ENCODE results near the gene MAP1B.

MAP1B gene

DNA sequence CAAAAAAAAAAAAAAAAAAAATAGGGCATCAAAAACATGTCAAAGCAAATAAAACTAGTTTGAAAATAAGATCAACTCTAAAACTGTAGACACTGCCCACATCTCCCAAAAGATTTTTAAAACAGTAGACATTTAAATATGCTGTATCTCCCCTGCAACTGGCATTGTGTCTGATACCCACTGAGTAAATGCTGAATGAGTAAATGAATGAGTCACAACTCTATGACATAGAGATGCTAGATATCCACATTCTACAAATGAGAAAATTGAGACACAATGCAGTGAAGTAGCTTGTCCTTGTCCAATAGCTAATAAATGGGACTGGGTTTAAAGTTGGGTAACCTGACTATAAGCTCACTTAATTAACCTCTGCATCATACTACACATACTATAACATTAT lies 14.1 kb upstream of the MAP1B start:
- no peaks in the 10 kb centered on the region for H3K4me1 ChIP-seq (ENCODE audit: insufficient read depth, low read length, severe bottlenecking)
- no peaks in the 10 kb centered on the region for H3K27me3 ChIP-seq (ENCODE audit: insufficient read depth, low read length)
- no peak overlapping the region for H3K4me2 ChIP-seq (ENCODE audit: low read length)
- no peaks in the 10 kb centered on the region for H4K20me1 ChIP-seq (ENCODE audit: insufficient read depth, low read length)
- no peaks in the 10 kb centered on the region for H3K79me2 ChIP-seq (ENCODE audit: insufficient read depth, low read length)
- TF ChIP-seq, protein P1, sequence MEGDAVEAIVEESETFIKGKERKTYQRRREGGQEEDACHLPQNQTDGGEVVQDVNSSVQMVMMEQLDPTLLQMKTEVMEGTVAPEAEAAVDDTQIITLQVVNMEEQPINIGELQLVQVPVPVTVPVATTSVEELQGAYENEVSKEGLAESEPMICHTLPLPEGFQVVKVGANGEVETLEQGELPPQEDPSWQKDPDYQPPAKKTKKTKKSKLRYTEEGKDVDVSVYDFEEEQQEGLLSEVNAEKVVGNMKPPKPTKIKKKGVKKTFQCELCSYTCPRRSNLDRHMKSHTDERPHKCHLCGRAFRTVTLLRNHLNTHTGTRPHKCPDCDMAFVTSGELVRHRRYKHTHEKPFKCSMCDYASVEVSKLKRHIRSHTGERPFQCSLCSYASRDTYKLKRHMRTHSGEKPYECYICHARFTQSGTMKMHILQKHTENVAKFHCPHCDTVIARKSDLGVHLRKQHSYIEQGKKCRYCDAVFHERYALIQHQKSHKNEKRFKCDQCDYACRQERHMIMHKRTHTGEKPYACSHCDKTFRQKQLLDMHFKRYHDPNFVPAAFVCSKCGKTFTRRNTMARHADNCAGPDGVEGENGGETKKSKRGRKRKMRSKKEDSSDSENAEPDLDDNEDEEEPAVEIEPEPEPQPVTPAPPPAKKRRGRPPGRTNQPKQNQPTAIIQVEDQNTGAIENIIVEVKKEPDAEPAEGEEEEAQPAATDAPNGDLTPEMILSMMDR (IDR thresholded peaks at IDR 0.05; ENCODE audit: low read length): no peak
- TF ChIP-seq EZH2 (IDR thresholded peaks at IDR 0.05; ENCODE audit: borderline replicate concordance, low read length): no peak
- no peaks in the 10 kb centered on the region for H3K36me3 ChIP-seq (ENCODE audit: insufficient read depth, low read length)
- no peak overlapping the region for H2AFZ ChIP-seq (ENCODE audit: low read length)
- H3K9me3 ChIP-seq (ENCODE audit: low read length): no peaks in the 10 kb centered on the region
- H3K9me2 ChIP-seq (ENCODE audit: low read depth, low read length): no peaks in the 10 kb centered on the region
- H3K9ac ChIP-seq (ENCODE audit: low read length): no peak overlapping the region
- H3K27ac ChIP-seq (ENCODE audit: low read depth, low read length, poor library complexity, severe bottlenecking): no peak overlapping the region
- H3K4me3 ChIP-seq (ENCODE audit: low read depth, low read length, poor library complexity, severe bottlenecking): no peak overlapping the region
- no peaks in the 10 kb centered on the region for H3F3A ChIP-seq (ENCODE audit: insufficient read depth, low read length)

- Histone ChIP-seq H3K9me2 (ENCODE audit: low read depth, low read length) (no peaks in the 10 kb centered on the region), H3K9ac (ENCODE audit: low read length) (no peak overlapping the region), H3K9me3 (ENCODE audit: low read length) (no peaks in the 10 kb centered on the region), H4K20me1 (ENCODE audit: insufficient read depth, low read length) (no peaks in the 10 kb centered on the region), H3K79me2 (ENCODE audit: insufficient read depth, low read length) (no peaks in the 10 kb centered on the region), H3K27ac (ENCODE audit: low read depth, low read length, poor library complexity, severe bottlenecking) (no peak overlapping the region), H3K27me3 (ENCODE audit: insufficient read depth, low read length) (no peaks in the 10 kb centered on the region), H3K4me1 (ENCODE audit: insufficient read depth, low read length, severe bottlenecking) (no peaks in the 10 kb centered on the region), H3K4me2 (ENCODE audit: low read length) (no peak overlapping the region), H3F3A (ENCODE audit: insufficient read depth, low read length) (no peaks in the 10 kb centered on the region), H2AFZ (ENCODE audit: low read length) (no peak overlapping the region), H3K4me3 (ENCODE audit: low read depth, low read length, poor library complexity, severe bottlenecking) (no peak overlapping the region), H3K36me3 (ENCODE audit: insufficient read depth, low read length) (no peaks in the 10 kb centered on the region)
- TF ChIP-seq, protein P1 (IDR thresholded peaks at IDR 0.05; ENCODE audit: low read length): no peak
- no peak for TF ChIP-seq EZH2 (IDR thresholded peaks at IDR 0.05; ENCODE audit: borderline replicate concordance, low read length)
Observed at GRCh38 chr5:72093824-72094223, 13.5 kb upstream of the MAP1B start.

- H3K9ac ChIP-seq (ENCODE audit: low read length): no peak overlapping the region
- H4K20me1 ChIP-seq (ENCODE audit: insufficient read depth, low read length): no peaks in the 10 kb centered on the region
- no peaks in the 10 kb centered on the region for H3K9me3 ChIP-seq (ENCODE audit: low read length)
- H3F3A ChIP-seq (ENCODE audit: insufficient read depth, low read length): no peaks in the 10 kb centered on the region
- TF ChIP-seq, protein P1 (IDR thresholded peaks at IDR 0.05; ENCODE audit: low read length): no peak
- TF ChIP-seq EZH2 (IDR thresholded peaks at IDR 0.05; ENCODE audit: borderline replicate concordance, low read length): no peak
- no peak overlapping the region for H3K4me2 ChIP-seq (ENCODE audit: low read length)
- H3K9me2 ChIP-seq (ENCODE audit: low read depth, low read length): no peaks in the 10 kb centered on the region
- no peaks in the 10 kb centered on the region for H3K27me3 ChIP-seq (ENCODE audit: insufficient read depth, low read length)
- no peak overlapping the region for H3K27ac ChIP-seq (ENCODE audit: low read depth, low read length, poor library complexity, severe bottlenecking)
- H3K4me1 ChIP-seq (ENCODE audit: insufficient read depth, low read length, severe bottlenecking): no peaks in the 10 kb centered on the region
- no peaks in the 10 kb centered on the region for H3K79me2 ChIP-seq (ENCODE audit: insufficient read depth, low read length)
- H3K4me3 ChIP-seq (ENCODE audit: low read depth, low read length, poor library complexity, severe bottlenecking): no peak overlapping the region
- no peak overlapping the region for H2AFZ ChIP-seq (ENCODE audit: low read length)
- no peaks in the 10 kb centered on the region for H3K36me3 ChIP-seq (ENCODE audit: insufficient read depth, low read length)
Observed at GRCh38 chr5:72096602-72097188, 10.6 kb upstream of the MAP1B start.

All from OCI-LY1 (cell line).